SK-N-SH (cell line): ENCODE results near the gene BMAL2.

Experiments
- FOXJ3 ChIP-seq: sonication (generic); formaldehyde crosslinking; IDR thresholded peaks from 2 replicates; pipeline ENCODE4 v1.5.1; 2020; ENCODE audit warnings: mild to moderate bottlenecking, missing genetic modification reagents
- POLR2AphosphoS5 ChIP-seq: IDR thresholded peaks from 2 replicates; pipeline ENCODE4 v1.6.1; 2012; ENCODE audit warnings: low read depth, low read length
- SIN3A ChIP-seq: IDR thresholded peaks from 2 replicates; pipeline ENCODE4 v1.6.1; 2012; ENCODE audit warnings: low read depth, mild to moderate bottlenecking, low read length, moderate library complexity, borderline replicate concordance
- TEAD4 ChIP-seq: IDR thresholded peaks from 2 replicates; pipeline ENCODE4 v1.4.0; 2012; ENCODE audit warnings: mild to moderate bottlenecking, borderline replicate concordance; ENCODE audit not compliant: insufficient read depth
- YY1 ChIP-seq: IDR thresholded peaks from 2 replicates; pipeline ENCODE4 v1.4.0; 2012; ENCODE audit warnings: low read depth, mild to moderate bottlenecking
- TF ChIP-seq, protein P1 (sequence below): fragments of 200-600 bp; sonication (generic); IDR thresholded peaks from 2 replicates; pipeline ENCODE4 v1.6.1; 2017; ENCODE audit warnings: antibody characterized with exemption, mild to moderate bottlenecking, moderate library complexity

GRCh38 chr12:27304856-27305255 lies 27.8 kb upstream of the BMAL2 start:
- TF ChIP-seq, protein P1, sequence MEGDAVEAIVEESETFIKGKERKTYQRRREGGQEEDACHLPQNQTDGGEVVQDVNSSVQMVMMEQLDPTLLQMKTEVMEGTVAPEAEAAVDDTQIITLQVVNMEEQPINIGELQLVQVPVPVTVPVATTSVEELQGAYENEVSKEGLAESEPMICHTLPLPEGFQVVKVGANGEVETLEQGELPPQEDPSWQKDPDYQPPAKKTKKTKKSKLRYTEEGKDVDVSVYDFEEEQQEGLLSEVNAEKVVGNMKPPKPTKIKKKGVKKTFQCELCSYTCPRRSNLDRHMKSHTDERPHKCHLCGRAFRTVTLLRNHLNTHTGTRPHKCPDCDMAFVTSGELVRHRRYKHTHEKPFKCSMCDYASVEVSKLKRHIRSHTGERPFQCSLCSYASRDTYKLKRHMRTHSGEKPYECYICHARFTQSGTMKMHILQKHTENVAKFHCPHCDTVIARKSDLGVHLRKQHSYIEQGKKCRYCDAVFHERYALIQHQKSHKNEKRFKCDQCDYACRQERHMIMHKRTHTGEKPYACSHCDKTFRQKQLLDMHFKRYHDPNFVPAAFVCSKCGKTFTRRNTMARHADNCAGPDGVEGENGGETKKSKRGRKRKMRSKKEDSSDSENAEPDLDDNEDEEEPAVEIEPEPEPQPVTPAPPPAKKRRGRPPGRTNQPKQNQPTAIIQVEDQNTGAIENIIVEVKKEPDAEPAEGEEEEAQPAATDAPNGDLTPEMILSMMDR: no peak
- TF ChIP-seq POLR2AphosphoS5: no peak
- no peak for TF ChIP-seq FOXJ3 (CRISPR knock-in tag)
- TF ChIP-seq TEAD4: no peak
- TF ChIP-seq YY1: no peak
- TF ChIP-seq SIN3A: no peak
